HAP-1 (cell line): ENCODE data around the gene ERBB3.
A peak's percentile ranks its signal among the peaks of the same experiment; 100 is the strongest.

ENCODE experiments used
- DNase-seq, 2 experiments: peaks; one replicate each; pipeline ENCODE4 v3.0.0-alpha.2; 2016 to 2020; ENCODE audit warnings: low spot score in 2 of 2
- H3K27me3 ChIP-seq: fragments of 250-450 bp; sonication (Bioruptor Pico); 2 replicates; pipeline ENCODE4 v1.5.1; 2020; ENCODE audit warnings: low read depth, mild to moderate bottlenecking, moderate library complexity
- H3K36me3 ChIP-seq: fragments of 250-450 bp; sonication (Bioruptor Pico); replicated peaks from 2 replicates; pipeline ENCODE4 v1.5.1; 2020; ENCODE audit warnings: mild to moderate bottlenecking
- H3K4me1 ChIP-seq: fragments of 250-450 bp; sonication (Bioruptor Pico); 2 replicates; pipeline ENCODE4 v1.5.1; 2020; ENCODE audit warnings: mild to moderate bottlenecking
- H3K4me3 ChIP-seq: fragments of 250-450 bp; sonication (Bioruptor Pico); 2 replicates; pipeline ENCODE4 v1.5.1; 2020; ENCODE audit warnings: mild to moderate bottlenecking, moderate library complexity
- H3K9me3 ChIP-seq: fragments of 250-450 bp; sonication (Bioruptor Pico); 2 replicates; pipeline ENCODE4 v1.5.1; 2020; ENCODE audit warnings: mild to moderate bottlenecking, moderate library complexity
- in situ Hi-C: fragments of 300-500 bp; cut with MboI; formaldehyde crosslinking; loops from 3 replicates; pipeline ENCODE4 v1.14.3; 2020; ENCODE audit warnings: low sequenced_read_pairs, inconsistent platforms, mixed read lengths

ERBB3 gene

DNA sequence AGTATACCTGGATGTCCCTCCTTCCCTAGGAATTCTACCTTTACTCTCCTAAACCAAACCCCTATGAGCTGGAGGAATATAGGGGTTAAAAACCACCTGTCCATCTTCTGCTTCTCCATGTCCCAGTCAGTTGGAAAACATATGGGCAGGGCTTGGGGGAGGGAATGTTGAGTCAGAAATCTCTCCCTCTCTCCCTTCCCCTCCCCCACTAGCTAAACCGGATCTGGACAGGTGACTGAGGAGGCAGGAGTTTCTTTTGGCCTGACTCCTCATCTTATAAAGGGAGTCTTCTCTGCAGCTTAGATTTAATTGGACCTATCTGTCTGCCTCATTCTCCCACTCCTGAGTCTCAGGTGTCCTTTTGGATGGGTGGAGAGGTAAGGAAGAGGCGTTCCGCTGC lies 6.1 kb downstream of the ERBB3 start:
- DNase-seq, result no peak
- H3K4me3 ChIP-seq, result no peak overlapping the region
- H3K4me1 ChIP-seq, result no peaks in the 10 kb centered on the region
- in situ Hi-C loops, result no loop called here
- H3K27me3 ChIP-seq, result no peaks in the 10 kb centered on the region
- H3K9me3 ChIP-seq, result no peaks in the 10 kb centered on the region
- H3K36me3 ChIP-seq, result no peaks in the 10 kb centered on the region

- H3K4me3 ChIP-seq, result no peak overlapping the region
- DNase-seq, result no peak
- H3K4me1 ChIP-seq, result no peaks in the 10 kb centered on the region
- no peaks in the 10 kb centered on the region for H3K27me3 ChIP-seq
- no peaks in the 10 kb centered on the region for H3K36me3 ChIP-seq
- in situ Hi-C loops, result no loop called here
- no peaks in the 10 kb centered on the region for H3K9me3 ChIP-seq
Observed at GRCh38 chr12:56086608-56087007, 6.6 kb downstream of the ERBB3 start.

GRCh38 chr12:56087220-56087619 lies 7.3 kb downstream of the ERBB3 start:
- Histone ChIP-seq H3K9me3 (no peaks in the 10 kb centered on the region), H3K4me3 (no peak overlapping the region), H3K4me1 (no peaks in the 10 kb centered on the region), H3K27me3 (no peaks in the 10 kb centered on the region), H3K36me3 (no peaks in the 10 kb centered on the region)
- no peak for DNase-seq
- in situ Hi-C loops, result no loop called here

DNA sequence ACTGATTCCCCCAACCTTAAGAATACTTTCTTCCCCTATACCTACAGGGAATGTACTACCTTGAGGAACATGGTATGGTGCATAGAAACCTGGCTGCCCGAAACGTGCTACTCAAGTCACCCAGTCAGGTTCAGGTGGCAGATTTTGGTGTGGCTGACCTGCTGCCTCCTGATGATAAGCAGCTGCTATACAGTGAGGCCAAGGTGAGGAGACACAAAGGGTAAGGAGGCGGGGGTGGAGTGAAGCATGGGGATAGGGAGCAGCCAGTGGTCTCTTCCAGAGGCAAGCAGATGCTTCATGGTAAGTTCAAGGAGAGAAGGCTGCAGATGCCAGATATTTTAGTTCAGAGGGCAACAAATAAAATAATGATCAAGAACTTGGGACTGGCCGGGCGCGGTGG lies 17.8 kb downstream of the ERBB3 start:
- in situ Hi-C loops, result no loop called here
- H3K36me3 ChIP-seq, result no peaks in the 10 kb centered on the region

GRCh38 chr12:56098592-56098991 lies 18.6 kb downstream of the ERBB3 start:
- Histone ChIP-seq H3K4me3 (no peak overlapping the region), H3K9me3 (no peaks in the 10 kb centered on the region), H3K36me3 (no peaks in the 10 kb centered on the region), H3K4me1 (peaks cover 5% of the 10 kb centered on the region; the same call in 1 of the 2 replicates), H3K27me3 (no peaks in the 10 kb centered on the region)
- no peak for DNase-seq
- in situ Hi-C loops, result no loop called here

More for the DNA sequence above, 17.8 kb downstream of the ERBB3 start:
- Histone ChIP-seq H3K27me3 (no peaks in the 10 kb centered on the region), H3K4me3 (no peak overlapping the region), H3K9me3 (peaks cover 3% of the 10 kb centered on the region; the same call in 1 of the 2 replicates), H3K4me1 (no peaks in the 10 kb centered on the region)
- DNase-seq, result no peak

DNA sequence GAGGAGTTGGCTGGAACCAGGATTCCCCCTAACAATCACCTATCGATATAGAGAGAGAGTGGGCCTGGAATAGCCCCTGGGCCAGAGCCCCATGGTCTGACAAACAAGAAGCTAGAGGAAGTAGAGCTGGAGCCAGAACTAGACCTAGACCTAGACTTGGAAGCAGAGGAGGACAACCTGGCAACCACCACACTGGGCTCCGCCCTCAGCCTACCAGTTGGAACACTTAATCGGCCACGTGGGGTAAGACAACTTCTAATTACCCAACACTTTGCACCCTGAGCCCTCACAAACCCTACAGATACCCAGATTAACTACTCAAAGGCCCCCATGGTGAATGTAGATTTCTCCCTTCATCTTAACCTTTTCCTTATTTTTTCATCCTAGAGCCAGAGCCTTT lies 19.8 kb downstream of the ERBB3 start:
- in situ Hi-C loops, result loop anchor here (10.0 to 25.0 kb wide), 2 partner anchors 55 to 1812 kb away; partner anchors contain the start of genes CBX5, HNRNPA1 and RPS26
- Histone ChIP-seq H3K27me3 (no peaks in the 10 kb centered on the region), H3K36me3 (no peaks in the 10 kb centered on the region; the same call in 1 of the 2 replicates), H3K9me3 (no peaks in the 10 kb centered on the region), H3K4me3 (no peak overlapping the region), H3K4me1 (peaks cover 6% of the 10 kb centered on the region; the same call in 1 of the 2 replicates)
- DNase-seq, result no peak

GRCh38 chr12:56101045-56101444 lies 21.1 kb downstream of the ERBB3 start:
- DNase-seq, result no peak
- no peaks in the 10 kb centered on the region for H3K27me3 ChIP-seq
- H3K36me3 ChIP-seq, result peaks cover 9% of the 10 kb centered on the region
- peaks cover 10% of the 10 kb centered on the region; the same call in 1 of the 2 replicates for H3K4me1 ChIP-seq
- no peak overlapping the region for H3K4me3 ChIP-seq
- in situ Hi-C loops, result loop anchor here (10.0 to 25.0 kb wide), 2 partner anchors 56 to 1814 kb away; partner anchors contain the start of genes CBX5, HNRNPA1 and RPS26
- no peaks in the 10 kb centered on the region for H3K9me3 ChIP-seq

GRCh38 chr12:56102683-56103065 lies 22.7 kb downstream of the ERBB3 start:
- H3K36me3 ChIP-seq, result peaks cover 24% of the 10 kb centered on the region
- in situ Hi-C loops, result loop anchor here (10.0 to 25.0 kb wide), 2 partner anchors 58 to 1815 kb away; partner anchors contain the start of genes CBX5, HNRNPA1 and RPS26
- H3K4me1 ChIP-seq, result peaks cover 16% of the 10 kb centered on the region; the same call in 1 of the 2 replicates
- H3K4me3 ChIP-seq, result no peak overlapping the region
- no peak for DNase-seq
- H3K9me3 ChIP-seq, result no peaks in the 10 kb centered on the region
- no peaks in the 10 kb centered on the region for H3K27me3 ChIP-seq

- no peaks in the 10 kb centered on the region for H3K9me3 ChIP-seq
- H3K4me1 ChIP-seq, result peaks cover 16% of the 10 kb centered on the region; the same call in 1 of the 2 replicates
- peak overlapping the region; percentile 89 for H3K4me3 ChIP-seq
- DNase-seq, result no peak
- in situ Hi-C loops, result loop anchor here (10.0 to 25.0 kb wide), 2 partner anchors 58 to 1816 kb away; partner anchors contain the start of genes CBX5, HNRNPA1 and RPS26
- no peaks in the 10 kb centered on the region for H3K27me3 ChIP-seq
- H3K36me3 ChIP-seq, result peaks cover 29% of the 10 kb centered on the region
Observed at GRCh38 chr12:56103066-56103711, 23.2 kb downstream of the ERBB3 start.

DNA sequence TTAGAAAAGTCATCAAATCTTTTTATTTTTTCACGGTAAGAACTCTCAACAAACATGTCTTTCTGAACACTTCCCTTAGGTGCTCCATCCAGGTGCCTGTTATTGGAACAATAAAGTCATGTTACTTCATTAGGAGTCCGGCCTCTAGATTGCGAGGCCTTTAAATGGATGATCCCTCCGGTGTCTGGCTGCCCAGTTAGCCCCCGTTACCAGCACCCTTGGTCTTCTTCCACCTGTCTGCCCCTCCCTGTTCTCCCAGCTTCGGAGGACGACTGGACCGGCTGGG lies 23.8 kb downstream of the ERBB3 start:
- no peaks in the 10 kb centered on the region for H3K27me3 ChIP-seq
- DNase-seq, result no peak
- H3K36me3 ChIP-seq, result peaks cover 35% of the 10 kb centered on the region
- H3K4me1 ChIP-seq, result peaks cover 16% of the 10 kb centered on the region; the same call in 1 of the 2 replicates
- H3K4me3 ChIP-seq, result peak overlapping the region; percentile 89
- in situ Hi-C loops, result loop anchor here (10.0 to 25.0 kb wide), 2 partner anchors 59 to 1816 kb away; partner anchors contain the start of genes CBX5, HNRNPA1 and RPS26
- no peaks in the 10 kb centered on the region for H3K9me3 ChIP-seq

- Histone ChIP-seq H3K4me3 (peak within 1 kb of the TSS; percentile 89), H3K27me3 (no peaks in the 10 kb centered on the region), H3K9me3 (no peaks in the 10 kb centered on the region), H3K4me1 (peaks cover 16% of the 10 kb centered on the region; the same call in 1 of the 2 replicates), H3K36me3 (peaks cover 40% of the 10 kb centered on the region)
- DNase-seq, result peak; percentile 98 to 99
- in situ Hi-C loops, result loop anchor here (10.0 to 25.0 kb wide), 2 partner anchors 59 to 1817 kb away; partner anchors contain the start of genes CBX5, HNRNPA1 and RPS26
Observed at GRCh38 chr12:56104109-56104814, 24.3 kb downstream of the ERBB3 start, which contains the start of gene PA2G4. Gene PA2G4, plus strand, starts transcription at chr12:56104559. Its CDS starts 179 bp downstream, at chr12:56104738.

DNA sequence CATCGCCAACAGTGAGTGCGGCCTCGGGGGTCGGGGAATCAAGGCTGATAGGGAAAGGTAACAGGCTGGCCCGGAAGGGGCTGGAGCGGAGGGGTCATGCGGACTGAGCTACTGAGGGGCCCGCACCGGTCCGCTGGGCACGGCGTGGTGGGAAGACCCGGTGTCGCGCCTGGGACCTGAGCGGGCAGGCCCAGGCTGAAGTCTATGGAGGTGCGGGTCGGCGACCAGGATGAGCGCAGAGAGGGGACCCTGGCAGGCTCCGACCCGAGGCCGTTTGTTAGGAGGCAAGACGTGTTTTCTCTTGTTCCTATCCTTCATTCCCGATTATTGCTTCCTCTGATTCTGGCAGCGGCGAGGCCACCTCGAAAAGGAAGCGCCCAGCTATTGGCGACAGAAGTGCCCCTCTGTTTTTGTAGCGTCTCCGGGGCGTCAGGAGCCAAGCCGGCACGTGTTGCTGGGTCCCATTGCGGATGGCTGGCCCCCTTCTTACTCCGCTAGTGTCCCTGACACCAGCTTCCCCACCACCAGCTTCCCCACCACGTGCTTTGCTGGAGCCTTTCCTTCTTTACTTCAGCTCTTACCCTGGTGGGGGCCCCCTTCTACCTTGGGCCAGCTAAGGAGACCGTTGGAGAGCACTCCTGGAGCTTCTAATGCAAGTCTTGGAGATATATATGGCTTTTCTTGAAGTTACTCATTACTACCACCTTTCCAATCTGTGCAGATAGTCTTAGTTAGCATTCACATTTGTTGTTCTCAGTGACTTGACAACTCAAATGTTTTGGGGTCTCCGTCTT lies 25.0 kb downstream of the ERBB3 start:
- DNase-seq, result peak in 1 of 2 experiments; percentile 42
- H3K36me3 ChIP-seq, result peaks cover 48% of the 10 kb centered on the region
- in situ Hi-C loops, result loop anchor here (10.0 to 25.0 kb wide), 2 partner anchors 60 to 1818 kb away; partner anchors contain the start of genes CBX5, HNRNPA1 and RPS26

GRCh38 chr12:56105609-56105902 lies 25.6 kb downstream of the ERBB3 start:
- H3K36me3 ChIP-seq, result peaks cover 53% of the 10 kb centered on the region
- no peaks in the 10 kb centered on the region for H3K27me3 ChIP-seq
- in situ Hi-C loops, result loop anchor here (10.0 to 25.0 kb wide), 2 partner anchors 61 to 1818 kb away; partner anchors contain the start of genes CBX5, HNRNPA1 and RPS26
- H3K9me3 ChIP-seq, result no peaks in the 10 kb centered on the region
- no peak for DNase-seq
- peak overlapping the region; percentile 89 for H3K4me3 ChIP-seq
- peaks cover 16% of the 10 kb centered on the region; the same call in 1 of the 2 replicates for H3K4me1 ChIP-seq

More for the DNA sequence above, 25.0 kb downstream of the ERBB3 start:
- peak overlapping the region; percentile 89 for H3K4me3 ChIP-seq
- H3K9me3 ChIP-seq, result no peaks in the 10 kb centered on the region
- H3K27me3 ChIP-seq, result no peaks in the 10 kb centered on the region
- H3K4me1 ChIP-seq, result peaks cover 16% of the 10 kb centered on the region; the same call in 1 of the 2 replicates
